HuH-7.5 (cell line): Measurements from ENCODE around the gene POLR1H.

Experiments used
- DNase-seq: peaks from one replicate; pipeline ENCODE4 v3.0.0; 2011; ENCODE audit warnings: low spot score

The POLR1H gene

GRCh38 chr6:30062471-30063178, 1.6 kb downstream of the POLR1H start:
- no peak for DNase-seq

DNA sequence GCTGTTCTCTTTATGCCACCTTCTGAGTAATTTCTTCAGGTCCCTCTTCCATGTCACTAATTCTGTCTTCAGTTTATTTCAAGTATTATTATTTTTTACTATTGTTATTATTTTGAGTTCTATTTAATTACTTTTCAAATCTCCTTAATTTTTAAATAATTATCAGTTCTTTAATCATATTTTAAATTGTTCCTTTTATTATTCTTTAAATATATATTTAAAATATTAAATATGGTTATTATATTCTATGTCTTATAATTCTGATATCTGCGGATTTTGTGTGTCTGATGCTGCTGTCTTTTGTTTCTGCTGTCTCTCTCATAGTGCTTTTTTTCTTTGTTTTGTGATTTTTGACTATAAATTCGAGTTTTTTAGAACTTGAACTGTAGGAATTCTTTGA, 2.2 kb downstream of the POLR1H start:
- no peak for DNase-seq

GRCh38 chr6:30066082-30066481, 5.0 kb downstream of the POLR1H start:
- DNase-seq: no peak

DNA sequence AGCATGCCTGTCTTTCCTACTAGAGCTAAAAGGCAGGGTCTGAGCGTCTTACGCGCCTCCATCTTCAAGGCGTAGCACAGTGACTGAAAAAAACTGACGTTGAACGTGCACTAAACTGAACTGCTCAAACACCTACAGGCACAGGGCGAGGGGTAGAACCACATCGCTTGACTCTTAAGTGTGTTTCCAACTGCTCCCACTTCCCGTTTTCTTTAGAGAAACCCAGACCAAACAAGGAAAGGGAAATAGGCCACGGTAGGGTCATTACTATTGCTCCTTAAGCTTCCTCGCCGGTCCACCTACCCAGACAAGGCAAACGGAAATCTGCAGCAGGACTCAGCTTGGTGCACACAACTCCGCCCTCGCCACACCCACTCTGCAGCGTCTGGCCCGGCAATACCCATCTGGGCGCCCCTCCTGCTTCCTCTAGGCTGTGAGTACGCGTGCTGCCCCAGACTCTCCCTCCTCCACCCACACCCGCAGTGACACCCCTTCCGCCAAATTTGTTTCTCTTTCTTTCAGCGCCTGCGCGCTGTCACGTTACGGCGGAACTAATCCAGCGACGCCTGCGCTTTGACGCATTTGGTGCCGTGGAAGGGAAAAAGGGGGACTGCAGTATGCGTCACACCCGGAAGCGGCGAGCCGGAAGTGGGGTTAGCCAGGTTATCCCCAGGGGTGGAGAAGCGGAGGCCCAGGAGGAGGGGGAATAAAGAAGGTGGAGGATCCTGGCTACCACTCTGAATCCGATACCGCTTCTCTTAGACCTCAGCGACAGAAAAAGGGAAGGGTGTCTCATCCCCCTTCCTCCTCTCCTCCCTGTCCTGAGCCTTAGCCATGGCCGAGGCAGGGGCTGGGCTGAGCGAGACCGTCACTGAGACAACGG, 5.8 kb downstream of the POLR1H start, which contains the start of gene PPP1R11:
Gene PPP1R11, plus strand, starts transcription at position 622 of the 883 bp plus-strand sequence. Its CDS starts 213 bp downstream, at position 835.
- peak; percentile 84 for DNase-seq

DNA sequence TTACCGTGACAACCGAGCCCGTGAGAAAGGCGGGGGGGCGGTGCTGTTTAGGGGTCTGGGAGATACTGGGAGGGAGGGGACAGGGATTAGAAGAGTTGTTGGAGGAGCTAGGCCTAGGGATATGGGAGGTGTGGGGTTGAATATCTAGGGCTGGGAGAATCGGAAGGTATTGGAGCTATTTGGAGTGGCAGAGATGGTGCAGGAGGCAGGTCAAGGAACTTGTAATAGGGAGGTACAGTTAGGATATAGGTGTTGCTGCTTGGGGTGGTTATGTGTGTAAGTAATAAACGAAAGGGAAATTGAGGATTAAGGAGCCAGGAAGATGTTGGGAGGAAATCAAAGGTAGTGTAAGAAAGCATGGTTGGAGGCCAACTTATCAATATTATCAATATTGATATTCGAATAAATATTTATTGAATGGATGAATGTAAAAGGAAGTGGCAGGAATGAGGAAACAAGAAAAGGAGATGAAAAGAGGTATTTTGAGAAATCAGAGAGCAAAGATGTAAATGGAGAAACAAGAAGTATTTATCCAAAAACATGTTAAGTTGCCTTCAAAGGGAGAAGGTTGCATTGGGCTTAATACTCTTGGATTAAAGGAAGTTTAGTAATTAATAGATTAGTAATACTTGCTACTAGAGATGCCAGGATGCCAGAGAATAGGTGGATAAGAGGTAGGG, 6.5 kb downstream of the POLR1H start:
- peak; percentile 65 for DNase-seq

GRCh38 chr6:30071081-30071818, 10.2 kb downstream of the POLR1H start:
- DNase-seq: no peak

- no peak for DNase-seq
These were observed 10.8 kb downstream of the POLR1H start for GRCh38 chr6:30071858-30072257.

DNA sequence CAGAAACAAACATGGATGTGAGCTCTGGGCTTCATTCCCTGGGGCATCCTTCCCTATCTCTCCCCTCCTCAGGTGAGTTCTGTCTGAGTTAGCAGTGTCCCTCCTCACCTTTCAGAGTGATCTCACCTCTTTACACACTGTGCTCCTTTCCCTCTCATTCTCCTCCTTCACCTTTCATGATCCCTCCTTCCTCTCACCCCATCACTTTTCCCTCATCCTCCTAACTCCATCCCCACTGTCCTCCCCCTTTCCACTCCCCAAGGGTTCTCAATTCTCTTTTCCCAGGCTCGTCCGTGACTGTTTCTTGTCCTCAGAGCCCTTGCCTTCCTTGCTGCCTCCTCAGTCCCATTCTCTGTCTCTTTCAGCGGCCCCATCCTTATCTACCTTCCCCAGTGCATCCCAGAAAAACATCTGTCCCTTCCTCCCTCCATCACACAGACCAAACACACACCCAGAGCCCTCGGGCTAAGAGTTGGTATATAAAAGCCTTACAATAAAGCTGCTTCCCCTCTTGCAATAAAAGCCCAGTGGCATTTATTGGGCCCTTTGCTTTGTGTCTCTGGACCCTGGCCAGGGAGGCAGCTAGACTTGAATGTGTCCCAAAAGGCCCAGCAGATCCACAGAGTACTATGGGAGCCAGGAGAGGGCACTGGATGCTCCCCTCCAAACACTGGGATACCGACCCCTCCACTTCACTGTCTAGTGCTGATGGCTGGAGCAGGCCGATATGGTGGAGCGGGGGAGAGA, 12.6 kb downstream of the POLR1H start:
- DNase-seq: no peak

DNA sequence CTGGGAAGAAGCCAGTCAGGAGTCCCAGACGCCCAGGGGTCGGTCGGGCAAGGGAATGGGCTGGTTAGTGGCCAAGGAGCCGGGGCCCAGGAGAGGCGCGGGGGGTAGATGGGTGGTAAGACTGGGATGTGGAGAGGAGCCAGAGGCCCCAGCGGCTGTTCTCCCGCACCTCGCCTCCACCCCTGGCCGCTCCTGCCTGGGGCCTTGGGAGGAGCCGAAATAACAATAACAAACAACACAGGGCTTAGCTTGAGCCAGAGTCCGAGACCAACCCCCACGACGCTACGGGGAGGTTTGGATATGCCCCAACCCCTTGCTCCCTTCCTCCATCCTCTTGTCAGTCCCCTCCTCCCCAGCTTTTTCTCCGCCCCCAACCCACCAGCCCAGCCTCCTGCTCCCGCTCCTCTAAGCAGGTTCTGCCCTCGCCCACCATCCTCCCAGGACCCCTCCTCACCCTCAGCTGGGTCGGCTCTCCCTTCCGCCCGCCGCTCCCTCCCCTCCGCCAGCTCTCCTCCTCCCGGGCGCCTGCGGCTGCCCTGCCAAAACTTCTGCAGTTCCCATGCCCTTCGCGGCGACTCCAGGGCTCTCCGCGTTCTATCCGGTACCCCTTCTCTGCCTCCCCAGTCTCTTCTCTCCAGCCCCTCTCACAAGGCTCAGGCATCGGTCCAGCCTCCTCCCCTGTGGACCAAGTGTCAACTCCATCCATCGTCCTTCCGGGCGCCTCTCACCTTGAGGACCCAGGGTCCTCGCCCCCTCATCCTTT, 13.4 kb downstream of the POLR1H start:
- no peak for DNase-seq

- DNase-seq: no peak
These were observed 14.2 kb downstream of the POLR1H start, which contains the start of gene RNF39 for GRCh38 chr6:30075094-30075789. Gene RNF39, minus strand, starts transcription at chr6:30075769. Its CDS starts 184 bp downstream, at chr6:30075585.

GRCh38 chr6:30075790-30076732, 15.0 kb downstream of the POLR1H start:
- peak; percentile 57 for DNase-seq

- no peak for DNase-seq
These were observed 16.2 kb downstream of the POLR1H start for GRCh38 chr6:30077218-30077617.

DNA sequence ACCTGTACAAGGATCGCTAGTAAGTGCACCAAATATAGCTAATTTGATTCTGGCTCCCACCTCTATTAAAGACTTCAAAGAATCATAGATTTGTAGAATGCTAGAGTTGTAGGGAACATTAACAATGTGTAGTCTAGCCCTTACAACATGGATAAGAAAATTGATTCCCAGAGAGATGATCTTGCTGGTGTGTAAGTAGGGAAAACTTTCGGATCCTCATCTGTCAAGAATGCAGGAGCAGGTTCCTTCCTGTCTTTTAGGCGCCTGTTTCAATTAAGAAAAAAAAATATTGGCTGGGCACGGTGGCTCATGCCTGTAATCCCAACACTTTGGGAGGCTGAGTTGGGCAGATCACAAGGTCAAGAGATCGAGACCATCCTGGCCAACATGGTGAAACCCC, 26.8 kb downstream of the POLR1H start:
- DNase-seq: no peak

DNA sequence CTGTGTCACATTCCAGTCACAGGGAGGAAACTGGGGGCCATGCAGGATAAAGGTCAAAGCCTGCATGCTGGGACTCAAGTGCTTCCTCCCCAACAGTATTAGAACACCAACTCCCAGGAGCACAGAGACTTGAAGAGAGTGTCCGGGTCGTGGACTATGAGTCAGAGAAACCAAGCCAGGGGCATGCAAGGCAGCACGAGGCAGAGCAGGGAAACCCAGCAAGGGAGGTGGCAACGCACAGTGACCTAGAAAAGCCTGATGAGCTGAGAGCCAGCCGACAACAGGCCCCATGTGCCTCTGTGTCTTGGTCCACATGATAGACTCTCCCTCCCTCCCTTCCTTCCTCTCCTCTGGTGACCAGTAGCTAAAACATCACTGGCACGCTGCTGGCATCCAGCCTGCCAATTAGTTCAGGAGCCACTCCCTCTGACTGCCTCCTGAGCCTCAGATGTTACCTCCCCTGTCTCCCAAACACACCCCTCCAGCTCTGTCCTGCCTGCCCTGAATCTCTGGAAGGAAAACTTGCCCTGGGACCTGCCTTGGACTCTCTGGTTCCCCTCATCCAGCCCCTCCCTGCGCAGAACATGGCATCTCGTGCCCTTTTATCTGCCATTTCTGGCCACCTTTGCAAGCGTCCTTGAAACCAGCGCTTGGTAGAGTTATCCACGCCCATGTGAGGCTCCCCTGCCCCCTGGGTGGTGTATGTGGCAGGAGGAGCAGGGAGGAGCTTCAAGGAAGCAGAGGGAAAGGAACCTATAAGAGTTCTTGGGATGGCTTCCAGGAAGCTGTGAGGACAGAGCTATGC, 30.7 kb downstream of the POLR1H start:
- DNase-seq: no peak

DNA sequence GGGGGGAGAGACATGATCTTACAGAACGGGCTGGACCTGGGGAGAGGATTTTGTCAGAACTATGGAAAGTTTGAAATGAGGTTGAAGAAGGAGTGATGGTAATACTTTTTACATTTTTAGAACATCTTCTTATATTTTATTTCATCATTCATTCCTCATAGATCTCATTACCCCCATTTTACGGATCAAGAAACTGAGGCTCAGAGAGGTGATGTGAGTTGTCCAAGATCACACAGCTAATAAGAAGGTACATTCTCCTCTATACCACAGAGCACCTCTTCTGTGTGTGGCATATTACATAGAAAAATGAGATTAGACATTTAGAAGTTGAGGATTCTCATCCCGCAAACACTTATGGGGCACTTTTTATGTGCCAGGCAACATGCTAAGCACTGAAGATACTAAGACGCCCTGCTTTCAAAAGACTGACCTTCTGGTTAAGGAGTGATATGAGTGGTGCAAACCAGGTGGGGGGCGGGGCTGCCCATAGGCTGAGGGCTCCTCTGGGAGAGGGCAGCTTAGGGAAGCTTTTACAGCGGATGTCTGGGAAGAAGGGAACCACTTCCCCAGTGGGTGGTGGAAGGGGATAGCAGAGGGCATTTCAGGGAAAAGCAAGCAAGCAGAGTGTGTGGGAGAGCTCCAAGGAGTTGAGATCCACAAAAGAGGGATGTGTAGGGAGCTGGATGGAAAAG, 31.9 kb downstream of the POLR1H start:
- DNase-seq: no peak

DNA sequence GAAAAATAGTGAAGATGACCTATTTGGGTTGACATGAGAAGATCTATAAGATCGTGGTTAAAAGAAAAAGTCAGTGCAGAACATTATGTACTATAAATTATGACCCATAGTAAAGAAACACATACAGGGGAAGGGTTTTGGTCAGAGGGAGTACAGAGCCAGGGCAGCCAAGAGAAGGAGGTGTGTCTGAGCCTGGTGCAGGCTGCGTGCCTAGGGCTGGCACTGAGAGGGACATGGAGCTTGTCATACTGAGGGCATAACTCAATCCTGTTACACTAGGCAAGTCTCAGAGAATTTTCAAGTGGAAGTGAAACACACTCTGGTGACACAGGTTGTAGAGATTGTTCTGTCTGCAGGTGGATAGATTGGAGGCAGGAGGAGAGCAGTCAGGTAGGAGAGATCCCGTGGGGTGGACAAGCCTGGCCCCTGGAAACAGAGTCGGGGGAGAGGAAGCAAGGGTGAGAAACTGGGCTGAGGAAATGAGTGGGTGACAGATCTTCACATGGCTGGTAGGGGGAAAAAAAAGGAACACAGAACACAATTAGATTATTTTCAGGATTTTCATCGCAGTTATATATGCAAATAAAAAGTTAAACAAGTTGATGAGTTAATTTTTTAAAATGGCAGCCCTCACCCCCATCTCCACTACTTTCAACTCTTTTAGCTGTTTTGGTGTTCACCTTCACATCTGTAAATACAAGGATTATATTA, 33.0 kb downstream of the POLR1H start:
- no peak for DNase-seq
